Ectodermal cell (in vitro differentiated cells): ENCODE data around the gene GRIK5.

ENCODE experiments used
- H3K27ac ChIP-seq: 2 replicates; pipeline ENCODE4 v1.7.0; 2013; ENCODE audit warnings: mild to moderate bottlenecking, low read depth, low read length; ENCODE audit not compliant: insufficient read depth, poor library complexity, severe bottlenecking
- H3K27me3 ChIP-seq: 2 replicates; pipeline ENCODE4 v1.7.0; 2013; ENCODE audit warnings: mild to moderate bottlenecking, low read length; ENCODE audit not compliant: insufficient read depth, control insufficient read depth, poor library complexity, severe bottlenecking
- H3K36me3 ChIP-seq: one replicate; pipeline ENCODE4 v1.7.0; 2013; ENCODE audit warnings: low read length; ENCODE audit not compliant: control insufficient read depth, insufficient read depth
- H3K4me1 ChIP-seq: one replicate; pipeline ENCODE4 v1.7.0; 2013; ENCODE audit warnings: low read length; ENCODE audit not compliant: control insufficient read depth, insufficient read depth
- H3K4me3 ChIP-seq: 2 replicates; pipeline ENCODE4 v1.7.0; 2013; ENCODE audit warnings: low read depth, low read length, control low read depth; ENCODE audit not compliant: insufficient read depth
- H3K9me3 ChIP-seq: 2 replicates; pipeline ENCODE4 v1.7.0; 2013; ENCODE audit warnings: mild to moderate bottlenecking, low read length, moderate library complexity; ENCODE audit not compliant: control insufficient read depth
- WGBS, 2 experiments: methylation state at CpG; one replicate each; pipeline ENCODE4 v1.1.7; 2013; ENCODE audit warnings: missing lambda C conversion rate in 2 of 2; 5-methylcytosine and 5-hydroxymethylcytosine counted together

The GRIK5 gene

DNA sequence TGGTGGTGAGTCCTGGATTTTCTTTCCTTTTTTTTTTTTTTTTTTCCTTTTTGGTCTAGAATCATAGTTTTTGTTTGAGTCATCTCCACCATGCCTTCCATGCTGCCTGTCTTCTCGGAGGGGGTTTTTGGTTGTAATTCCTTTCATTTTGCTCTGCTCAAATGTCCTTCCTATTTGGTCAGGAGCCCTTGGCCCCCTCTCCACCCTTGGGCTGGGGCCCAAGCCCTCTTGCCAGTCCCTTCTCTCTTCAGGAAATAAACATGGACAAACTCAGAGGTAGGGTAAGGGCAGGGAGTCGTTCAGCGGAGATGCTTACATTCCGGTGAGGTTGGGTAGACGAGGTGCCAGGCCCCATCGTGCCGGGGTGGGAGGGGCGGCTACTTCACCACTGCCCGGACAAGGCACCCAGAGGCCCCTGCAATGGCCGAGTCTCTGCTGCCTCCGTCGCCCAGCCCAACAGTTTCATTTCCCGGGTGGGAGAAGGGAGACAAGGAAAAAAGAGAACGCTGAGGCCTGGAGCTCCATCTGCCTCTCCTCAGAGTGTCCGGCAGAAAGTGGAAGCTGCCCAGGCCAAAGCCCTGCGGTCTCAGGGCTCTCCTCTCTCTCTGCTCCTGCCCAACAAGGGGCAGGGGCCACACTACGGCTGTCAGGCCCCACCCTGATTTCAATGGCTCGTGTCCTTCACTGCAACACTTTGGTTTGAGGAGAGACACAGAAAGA lies 18.6 kb upstream of the GRIK5 start:
- Histone ChIP-seq H3K4me3 (no peak overlapping the region), H3K9me3 (no peaks in the 10 kb centered on the region), H3K36me3 (peaks cover under 1% of the 10 kb centered on the region), H3K4me1 (peaks cover 34% of the 10 kb centered on the region), H3K27me3 (no peaks in the 10 kb centered on the region), H3K27ac (no peak overlapping the region)
- WGBS, 2 experiments: 89% methylated on average over 18 of the region's 18 CpGs

GRCh38 chr19:42086770-42087550 lies 17.0 kb upstream of the GRIK5 start:
- 51 to 73% methylated on average over 5 to 11 of the region's 11 CpGs for WGBS, 2 experiments
- H3K9me3 ChIP-seq: no peaks in the 10 kb centered on the region
- no peak overlapping the region for H3K4me3 ChIP-seq
- no peak overlapping the region for H3K27ac ChIP-seq
- H3K4me1 ChIP-seq: peaks cover 31% of the 10 kb centered on the region
- peaks cover 5% of the 10 kb centered on the region for H3K36me3 ChIP-seq
- no peaks in the 10 kb centered on the region for H3K27me3 ChIP-seq

DNA sequence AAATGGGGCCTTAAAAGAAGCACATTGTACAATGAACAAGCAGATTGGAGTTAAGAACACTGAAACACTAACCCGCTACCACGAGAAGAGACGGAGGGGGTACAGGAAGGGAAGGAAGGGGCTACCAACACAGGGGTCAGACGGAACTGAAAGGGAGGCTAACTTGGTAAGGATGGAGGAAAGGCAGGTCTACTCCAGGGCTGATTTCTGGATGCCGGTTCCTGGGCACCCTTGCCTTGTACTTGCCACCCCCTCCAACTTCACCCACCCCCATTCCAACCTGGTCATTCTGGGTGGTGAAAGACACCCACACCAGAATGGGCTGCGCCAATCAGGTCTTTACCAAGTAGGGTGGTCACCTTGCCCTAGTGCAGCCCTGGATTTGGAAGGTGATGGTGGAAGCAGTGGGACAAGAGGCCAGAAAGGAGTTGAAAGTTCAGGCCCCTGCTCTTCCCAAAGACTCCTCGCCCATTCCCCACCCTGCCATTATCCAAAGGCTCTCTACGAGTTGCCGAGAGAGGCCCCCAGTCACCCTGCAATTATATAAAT lies 16.3 kb upstream of the GRIK5 start:
- WGBS, 2 experiments: 91 to 99% methylated on average over 7 to 9 of the region's 9 CpGs
- H3K4me3 ChIP-seq: no peak overlapping the region
- no peaks in the 10 kb centered on the region for H3K9me3 ChIP-seq
- no peaks in the 10 kb centered on the region for H3K27me3 ChIP-seq
- H3K36me3 ChIP-seq: peaks cover 11% of the 10 kb centered on the region
- no peak overlapping the region for H3K27ac ChIP-seq
- H3K4me1 ChIP-seq: peaks cover 30% of the 10 kb centered on the region

GRCh38 chr19:42083537-42083936 lies 13.5 kb upstream of the GRIK5 start:
- Histone ChIP-seq H3K4me3 (no peak overlapping the region), H3K9me3 (no peaks in the 10 kb centered on the region), H3K4me1 (peaks cover 23% of the 10 kb centered on the region), H3K36me3 (peaks cover 39% of the 10 kb centered on the region), H3K27me3 (no peaks in the 10 kb centered on the region), H3K27ac (no peak overlapping the region)
- 96 to 97% methylated on average over 5 of the region's 5 CpGs for WGBS, 2 experiments

- peaks cover 39% of the 10 kb centered on the region for H3K36me3 ChIP-seq
- no peaks in the 10 kb centered on the region for H3K9me3 ChIP-seq
- 93 to 96% methylated on average over 2 of the region's 2 CpGs for WGBS, 2 experiments
- H3K4me3 ChIP-seq: no peak overlapping the region
- H3K4me1 ChIP-seq: peaks cover 12% of the 10 kb centered on the region
- no peaks in the 10 kb centered on the region for H3K27me3 ChIP-seq
- no peak overlapping the region for H3K27ac ChIP-seq
Observed at GRCh38 chr19:42081584-42082203, 11.7 kb upstream of the GRIK5 start.

GRCh38 chr19:42080764-42081375 lies 10.9 kb upstream of the GRIK5 start:
- 96 to 97% methylated on average over 28 of the region's 28 CpGs for WGBS, 2 experiments

DNA sequence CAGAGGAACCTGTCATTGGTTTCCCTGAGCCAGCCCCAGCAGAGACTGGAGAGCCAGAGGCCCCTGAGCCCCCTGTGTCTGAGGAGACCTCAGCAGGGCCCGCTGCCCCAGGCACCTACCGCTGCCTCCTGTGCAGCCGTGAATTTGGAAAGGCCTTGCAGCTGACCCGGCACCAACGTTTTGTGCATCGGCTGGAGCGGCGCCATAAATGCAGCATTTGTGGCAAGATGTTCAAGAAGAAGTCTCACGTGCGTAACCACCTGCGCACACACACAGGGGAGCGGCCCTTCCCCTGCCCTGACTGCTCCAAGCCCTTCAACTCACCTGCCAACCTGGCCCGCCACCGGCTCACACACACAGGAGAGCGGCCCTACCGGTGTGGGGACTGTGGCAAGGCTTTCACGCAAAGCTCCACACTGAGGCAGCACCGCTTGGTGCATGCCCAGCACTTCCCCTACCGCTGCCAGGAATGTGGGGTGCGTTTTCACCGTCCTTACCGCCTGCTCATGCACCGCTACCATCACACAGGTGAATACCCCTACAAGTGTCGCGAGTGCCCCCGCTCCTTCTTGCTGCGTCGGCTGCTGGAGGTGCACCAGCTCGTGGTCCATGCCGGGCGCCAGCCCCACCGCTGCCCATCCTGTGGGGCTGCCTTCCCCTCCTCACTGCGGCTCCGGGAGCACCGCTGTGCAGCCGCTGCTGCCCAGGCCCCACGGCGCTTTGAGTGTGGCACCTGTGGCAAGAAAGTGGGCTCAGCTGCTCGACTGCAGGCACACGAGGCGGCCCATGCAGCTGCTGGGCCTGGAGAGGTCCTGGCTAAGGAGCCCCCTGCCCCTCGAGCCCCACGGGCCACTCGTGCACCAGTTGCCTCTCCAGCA lies 10.1 kb upstream of the GRIK5 start:
- no peak overlapping the region for H3K4me3 ChIP-seq
- H3K27ac ChIP-seq: no peak overlapping the region
- WGBS, 2 experiments: 96% methylated on average over 44 of the region's 44 CpGs
- H3K36me3 ChIP-seq: peaks cover 39% of the 10 kb centered on the region
- H3K27me3 ChIP-seq: no peaks in the 10 kb centered on the region
- H3K4me1 ChIP-seq: peaks cover 4% of the 10 kb centered on the region
- H3K9me3 ChIP-seq: no peaks in the 10 kb centered on the region

More at GRCh38 chr19:42080764-42081375, 10.9 kb upstream of the GRIK5 start:
- Histone ChIP-seq H3K4me3 (no peak overlapping the region), H3K36me3 (peaks cover 39% of the 10 kb centered on the region), H3K4me1 (peaks cover 4% of the 10 kb centered on the region), H3K9me3 (no peaks in the 10 kb centered on the region), H3K27me3 (no peaks in the 10 kb centered on the region), H3K27ac (no peak overlapping the region)

GRCh38 chr19:42079276-42079669 lies 9.3 kb upstream of the GRIK5 start:
- Histone ChIP-seq H3K4me1 (peaks cover 4% of the 10 kb centered on the region), H3K4me3 (no peak overlapping the region), H3K9me3 (no peaks in the 10 kb centered on the region), H3K27ac (no peak overlapping the region), H3K27me3 (no peaks in the 10 kb centered on the region), H3K36me3 (peaks cover 39% of the 10 kb centered on the region)
- WGBS, 2 experiments: 94 to 96% methylated on average over 16 of the region's 16 CpGs

- Histone ChIP-seq H3K27me3 (no peaks in the 10 kb centered on the region), H3K27ac (no peak overlapping the region), H3K4me3 (no peak overlapping the region), H3K9me3 (no peaks in the 10 kb centered on the region), H3K36me3 (peaks cover 39% of the 10 kb centered on the region), H3K4me1 (peaks cover 4% of the 10 kb centered on the region)
- WGBS, 2 experiments: 90 to 92% methylated on average over 15 of the region's 15 CpGs
Observed at GRCh38 chr19:42078538-42079275, 8.7 kb upstream of the GRIK5 start.
